GM23338 (cell line): Measurements from ENCODE around the gene MAST2.

Experiments
- EZH2 ChIP-seq: fragments of 200-600 bp; sonication (generic); IDR thresholded peaks from one replicate; pipeline ENCODE4 v1.8.0; 2017; ENCODE audit warnings: antibody characterized with exemption, mild to moderate bottlenecking, low read depth; ENCODE audit not compliant: unreplicated experiment
- EZH2phosphoT487 ChIP-seq: fragments of 200-600 bp; sonication (generic); IDR thresholded peaks from one replicate; pipeline ENCODE4 v1.8.1; 2018; ENCODE audit warnings: antibody characterized with exemption; ENCODE audit not compliant: unreplicated experiment
- TF ChIP-seq, protein P1 (sequence below), 2 experiments: fragments of 200-600 bp in 1 of 2; sonication (generic) in 1 of 2; conservative IDR thresholded peaks; 2 replicates each; pipeline versions ENCODE4 v1.5.1 to v1.6.1; 2016 to 2017; ENCODE audit warnings: antibody characterized with exemption in 2 of 2, low read depth in 2 of 2, mild to moderate bottlenecking in 2 of 2, moderate library complexity in 1 of 2
- TF ChIP-seq, protein P2 (sequence below): IDR thresholded peaks from one replicate; pipeline ENCODE4 v1.6.1; 2018; ENCODE audit warnings: antibody characterized with exemption; ENCODE audit not compliant: unreplicated experiment

DNA sequence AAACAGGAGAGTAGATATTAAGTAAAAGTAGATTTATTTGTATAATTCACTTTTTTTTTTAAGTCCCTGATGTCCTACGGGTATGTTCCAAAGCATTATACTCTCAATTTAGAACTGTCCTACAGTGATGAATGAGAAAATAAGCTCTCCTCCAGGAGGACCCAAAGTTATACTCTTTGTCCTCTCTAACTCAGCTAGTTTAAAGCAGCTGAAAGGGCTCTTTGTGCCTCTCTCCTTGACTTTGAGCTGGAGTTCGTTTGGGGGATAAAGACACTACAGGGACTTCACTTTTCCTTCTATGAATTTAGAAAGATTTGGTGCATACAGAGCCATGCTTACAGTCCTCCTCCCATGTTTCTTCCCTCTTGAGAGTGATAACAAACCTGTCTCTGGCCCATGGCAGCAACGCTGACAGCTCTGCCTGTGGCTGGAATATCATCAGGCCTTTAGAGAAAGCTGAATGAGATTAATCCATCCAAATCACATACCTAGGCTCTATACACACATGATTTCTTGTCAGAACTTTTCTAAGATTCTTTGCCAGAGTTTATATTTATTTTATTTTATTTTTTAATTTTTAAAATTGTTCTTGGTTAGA lies 194.7 kb downstream of the MAST2 start:
- TF ChIP-seq EZH2 (no peak), EZH2phosphoT487 (no peak)
- TF ChIP-seq, protein P1, sequence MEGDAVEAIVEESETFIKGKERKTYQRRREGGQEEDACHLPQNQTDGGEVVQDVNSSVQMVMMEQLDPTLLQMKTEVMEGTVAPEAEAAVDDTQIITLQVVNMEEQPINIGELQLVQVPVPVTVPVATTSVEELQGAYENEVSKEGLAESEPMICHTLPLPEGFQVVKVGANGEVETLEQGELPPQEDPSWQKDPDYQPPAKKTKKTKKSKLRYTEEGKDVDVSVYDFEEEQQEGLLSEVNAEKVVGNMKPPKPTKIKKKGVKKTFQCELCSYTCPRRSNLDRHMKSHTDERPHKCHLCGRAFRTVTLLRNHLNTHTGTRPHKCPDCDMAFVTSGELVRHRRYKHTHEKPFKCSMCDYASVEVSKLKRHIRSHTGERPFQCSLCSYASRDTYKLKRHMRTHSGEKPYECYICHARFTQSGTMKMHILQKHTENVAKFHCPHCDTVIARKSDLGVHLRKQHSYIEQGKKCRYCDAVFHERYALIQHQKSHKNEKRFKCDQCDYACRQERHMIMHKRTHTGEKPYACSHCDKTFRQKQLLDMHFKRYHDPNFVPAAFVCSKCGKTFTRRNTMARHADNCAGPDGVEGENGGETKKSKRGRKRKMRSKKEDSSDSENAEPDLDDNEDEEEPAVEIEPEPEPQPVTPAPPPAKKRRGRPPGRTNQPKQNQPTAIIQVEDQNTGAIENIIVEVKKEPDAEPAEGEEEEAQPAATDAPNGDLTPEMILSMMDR (conservative IDR thresholded peaks at IDR 0.05; ENCODE audit: low read depth in 2 of 2), result no peak
- TF ChIP-seq, protein P2, sequence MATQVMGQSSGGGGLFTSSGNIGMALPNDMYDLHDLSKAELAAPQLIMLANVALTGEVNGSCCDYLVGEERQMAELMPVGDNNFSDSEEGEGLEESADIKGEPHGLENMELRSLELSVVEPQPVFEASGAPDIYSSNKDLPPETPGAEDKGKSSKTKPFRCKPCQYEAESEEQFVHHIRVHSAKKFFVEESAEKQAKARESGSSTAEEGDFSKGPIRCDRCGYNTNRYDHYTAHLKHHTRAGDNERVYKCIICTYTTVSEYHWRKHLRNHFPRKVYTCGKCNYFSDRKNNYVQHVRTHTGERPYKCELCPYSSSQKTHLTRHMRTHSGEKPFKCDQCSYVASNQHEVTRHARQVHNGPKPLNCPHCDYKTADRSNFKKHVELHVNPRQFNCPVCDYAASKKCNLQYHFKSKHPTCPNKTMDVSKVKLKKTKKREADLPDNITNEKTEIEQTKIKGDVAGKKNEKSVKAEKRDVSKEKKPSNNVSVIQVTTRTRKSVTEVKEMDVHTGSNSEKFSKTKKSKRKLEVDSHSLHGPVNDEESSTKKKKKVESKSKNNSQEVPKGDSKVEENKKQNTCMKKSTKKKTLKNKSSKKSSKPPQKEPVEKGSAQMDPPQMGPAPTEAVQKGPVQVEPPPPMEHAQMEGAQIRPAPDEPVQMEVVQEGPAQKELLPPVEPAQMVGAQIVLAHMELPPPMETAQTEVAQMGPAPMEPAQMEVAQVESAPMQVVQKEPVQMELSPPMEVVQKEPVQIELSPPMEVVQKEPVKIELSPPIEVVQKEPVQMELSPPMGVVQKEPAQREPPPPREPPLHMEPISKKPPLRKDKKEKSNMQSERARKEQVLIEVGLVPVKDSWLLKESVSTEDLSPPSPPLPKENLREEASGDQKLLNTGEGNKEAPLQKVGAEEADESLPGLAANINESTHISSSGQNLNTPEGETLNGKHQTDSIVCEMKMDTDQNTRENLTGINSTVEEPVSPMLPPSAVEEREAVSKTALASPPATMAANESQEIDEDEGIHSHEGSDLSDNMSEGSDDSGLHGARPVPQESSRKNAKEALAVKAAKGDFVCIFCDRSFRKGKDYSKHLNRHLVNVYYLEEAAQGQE, result no peak
